Measurements from ENCODE around the gene MRPS30.
A peak's percentile ranks its signal among the peaks of the same experiment; 100 is the strongest.
"Not testable (repeated sequence)": the region's sequence is repeated elsewhere in the genome, so short reads cannot be mapped to it uniquely, and the experiment has no call there.

The MRPS30 gene

GRCh38 chr5:44808435-44809214 lies at the start of gene MRPS30:
MRPS30 (plus strand) TSS chr5:44808947; CDS start chr5:44808963, 16 bp downstream.
- DNase-seq, result peak; percentile 97 to 99

GRCh38 chr5:44769200-44769876 lies 39.4 kb upstream of the MRPS30 start:
- DNase-seq, result no peak

- DNase-seq, result no peak
These were observed 38.9 kb upstream of the MRPS30 start for GRCh38 chr5:44769877-44770209.

- no peak for DNase-seq
These were observed 37.7 kb upstream of the MRPS30 start for GRCh38 chr5:44770780-44771717.

- not testable (repeated sequence) for DNase-seq
These were observed 36.4 kb upstream of the MRPS30 start for GRCh38 chr5:44772397-44772796.

GRCh38 chr5:44774279-44774880 lies 34.4 kb upstream of the MRPS30 start:
- DNase-seq, result peak; percentile 21 to 28

- no peak for DNase-seq
These were observed 29.6 kb upstream of the MRPS30 start for GRCh38 chr5:44779167-44779566.

GRCh38 chr5:44783634-44784315 lies 25.0 kb upstream of the MRPS30 start:
- no peak for DNase-seq

GRCh38 chr5:44787731-44788130 lies 21.0 kb upstream of the MRPS30 start:
- no peak for DNase-seq

- not testable (repeated sequence) for DNase-seq
These were observed 19.3 kb upstream of the MRPS30 start for GRCh38 chr5:44789372-44789995.

GRCh38 chr5:44792031-44792673 lies 16.6 kb upstream of the MRPS30 start:
- not testable (repeated sequence) for DNase-seq

GRCh38 chr5:44794371-44794770 lies 14.4 kb upstream of the MRPS30 start:
- DNase-seq, result no peak

- no peak for DNase-seq
These were observed 13.3 kb upstream of the MRPS30 start for GRCh38 chr5:44795496-44795895.

GRCh38 chr5:44797841-44798240 lies 10.9 kb upstream of the MRPS30 start:
- no peak for DNase-seq

- peak in 1 of 2 experiments; percentile 3 for DNase-seq
These were observed 6.8 kb upstream of the MRPS30 start for GRCh38 chr5:44801992-44802391.

GRCh38 chr5:44806608-44807007 lies 2.1 kb upstream of the MRPS30 start:
- no peak for DNase-seq

- DNase-seq, result no peak
These were observed 1.5 kb upstream of the MRPS30 start for GRCh38 chr5:44807269-44807668.

GRCh38 chr5:44809215-44809955 lies 638 bp downstream of the MRPS30 start:
- DNase-seq, result peak; percentile 53 to 59

GRCh38 chr5:44809956-44810420 lies 1.2 kb downstream of the MRPS30 start:
- DNase-seq, result no peak

- no peak for DNase-seq
These were observed 6.0 kb downstream of the MRPS30 start for GRCh38 chr5:44814761-44815160.

All from AML-193 (cell line).